ENCODE results near the gene IL1RAPL2.

Gene IL1RAPL2

DNA sequence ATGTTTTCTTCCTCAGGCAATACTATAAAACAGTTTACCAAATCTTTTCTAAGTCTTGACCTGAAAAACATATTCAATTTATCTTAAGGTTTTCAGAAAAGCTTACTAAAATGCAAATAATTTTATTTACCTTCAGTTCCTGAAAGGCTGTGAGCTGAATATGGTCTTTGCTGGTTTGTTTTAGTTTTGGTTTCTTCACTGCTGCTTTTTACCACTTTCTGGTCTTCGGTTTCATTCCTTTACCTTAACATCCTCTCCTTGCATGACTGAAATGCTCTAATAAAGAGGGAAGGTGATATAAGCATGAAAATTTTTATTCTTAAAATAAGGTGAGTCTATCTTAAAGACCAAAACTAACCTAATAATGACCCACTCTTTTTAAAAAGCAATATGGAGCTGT lies 1159.2 kb downstream of the IL1RAPL2 start:
- FAIRE-seq (no peak), DNase-seq (ENCODE audit: insufficient read length, low spot score) (no peak)
- TF ChIP-seq, protein P1, sequence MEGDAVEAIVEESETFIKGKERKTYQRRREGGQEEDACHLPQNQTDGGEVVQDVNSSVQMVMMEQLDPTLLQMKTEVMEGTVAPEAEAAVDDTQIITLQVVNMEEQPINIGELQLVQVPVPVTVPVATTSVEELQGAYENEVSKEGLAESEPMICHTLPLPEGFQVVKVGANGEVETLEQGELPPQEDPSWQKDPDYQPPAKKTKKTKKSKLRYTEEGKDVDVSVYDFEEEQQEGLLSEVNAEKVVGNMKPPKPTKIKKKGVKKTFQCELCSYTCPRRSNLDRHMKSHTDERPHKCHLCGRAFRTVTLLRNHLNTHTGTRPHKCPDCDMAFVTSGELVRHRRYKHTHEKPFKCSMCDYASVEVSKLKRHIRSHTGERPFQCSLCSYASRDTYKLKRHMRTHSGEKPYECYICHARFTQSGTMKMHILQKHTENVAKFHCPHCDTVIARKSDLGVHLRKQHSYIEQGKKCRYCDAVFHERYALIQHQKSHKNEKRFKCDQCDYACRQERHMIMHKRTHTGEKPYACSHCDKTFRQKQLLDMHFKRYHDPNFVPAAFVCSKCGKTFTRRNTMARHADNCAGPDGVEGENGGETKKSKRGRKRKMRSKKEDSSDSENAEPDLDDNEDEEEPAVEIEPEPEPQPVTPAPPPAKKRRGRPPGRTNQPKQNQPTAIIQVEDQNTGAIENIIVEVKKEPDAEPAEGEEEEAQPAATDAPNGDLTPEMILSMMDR (IDR thresholded peaks at IDR 0.05; ENCODE audit: insufficient read depth, missing control alignments), result no peak

- FAIRE-seq (no peak), DNase-seq (ENCODE audit: insufficient read length, low spot score) (no peak)
- TF ChIP-seq, protein P1 (IDR thresholded peaks at IDR 0.05; ENCODE audit: insufficient read depth, missing control alignments), result no peak
Observed at GRCh38 chrX:105738162-105738561, 1172.2 kb downstream of the IL1RAPL2 start.

GRCh38 chrX:105744291-105744690 lies 1178.3 kb downstream of the IL1RAPL2 start:
- TF ChIP-seq, protein P1 (IDR thresholded peaks at IDR 0.05; ENCODE audit: insufficient read depth, missing control alignments), result no peak
- DNase-seq (ENCODE audit: insufficient read length, low spot score), result no peak
- no peak for FAIRE-seq

DNA sequence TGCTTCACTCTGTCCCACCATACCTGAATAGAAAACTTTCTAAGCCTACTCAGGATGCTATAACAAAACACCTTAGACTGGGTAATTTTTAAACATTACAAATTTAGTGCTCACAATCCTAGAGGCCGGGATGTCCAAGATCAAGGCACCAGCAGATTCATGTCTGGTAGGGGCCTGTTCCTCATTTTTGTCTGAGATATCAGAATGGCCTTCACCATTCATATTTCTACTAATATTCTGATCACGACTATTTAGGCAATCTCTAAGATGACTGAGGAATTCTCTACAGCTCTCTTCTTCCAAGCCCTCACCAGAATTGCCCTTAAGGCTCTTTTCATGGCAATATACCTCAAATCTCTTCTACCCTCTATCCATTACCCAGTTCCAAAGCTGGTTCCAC lies 1178.9 kb downstream of the IL1RAPL2 start:
- FAIRE-seq (no peak), DNase-seq (ENCODE audit: insufficient read length, low spot score) (no peak)
- TF ChIP-seq, protein P1 (IDR thresholded peaks at IDR 0.05; ENCODE audit: insufficient read depth, missing control alignments), result no peak

DNA sequence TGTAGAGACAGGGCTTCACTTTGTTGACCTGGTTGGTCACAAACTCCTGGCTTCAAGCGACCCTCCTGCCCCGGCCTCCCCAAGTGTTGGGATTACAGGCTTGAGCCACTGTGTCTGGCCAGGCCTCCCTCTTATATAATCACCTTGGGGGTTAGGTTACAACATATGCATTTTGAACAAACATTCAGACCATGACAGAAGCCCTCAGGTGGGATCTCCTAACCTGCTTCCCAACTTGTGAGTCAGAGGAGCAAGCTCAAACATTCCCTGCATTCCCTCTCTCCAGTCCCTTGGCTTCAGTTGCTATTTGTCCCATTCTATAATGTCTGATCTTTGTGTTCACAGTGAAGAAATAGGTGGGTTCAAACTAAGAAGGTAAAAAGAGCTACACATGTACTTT lies 1179.9 kb downstream of the IL1RAPL2 start:
- no peak for FAIRE-seq
- DNase-seq (ENCODE audit: insufficient read length, low spot score), result no peak
- TF ChIP-seq, protein P1 (IDR thresholded peaks at IDR 0.05; ENCODE audit: insufficient read depth, missing control alignments), result no peak

DNA sequence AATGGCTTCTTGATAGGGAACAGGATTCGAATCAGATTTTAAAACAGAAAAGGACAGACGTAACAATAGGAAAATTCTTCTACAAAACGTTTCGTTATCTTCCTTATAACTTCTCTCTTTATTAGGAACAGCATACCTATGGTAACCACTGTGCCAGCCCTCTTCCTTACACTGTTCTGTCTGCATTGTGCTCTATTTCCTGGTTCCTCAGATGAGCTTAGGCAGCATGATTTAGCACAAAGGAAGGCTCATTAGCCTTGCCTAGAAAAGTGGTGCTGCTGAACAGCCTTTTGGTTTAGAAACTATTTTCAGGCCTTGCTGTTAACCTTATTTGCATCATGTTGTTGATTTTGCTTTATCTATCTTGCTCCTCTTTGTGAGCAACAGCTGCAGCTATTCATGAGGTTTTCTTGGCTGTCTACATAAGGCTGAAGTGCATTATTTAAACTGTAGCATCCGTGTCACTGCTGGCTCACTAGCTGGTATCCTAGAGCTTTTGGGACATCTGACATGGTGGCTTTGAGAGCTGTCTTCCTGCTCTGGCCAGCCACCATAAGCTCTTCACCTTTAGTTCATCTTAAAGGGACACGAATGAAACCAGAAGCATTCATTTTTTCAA lies 1186.4 kb downstream of the IL1RAPL2 start:
- no peak for DNase-seq (ENCODE audit: insufficient read length, low spot score)
- TF ChIP-seq, protein P1 (IDR thresholded peaks at IDR 0.05; ENCODE audit: insufficient read depth, missing control alignments), result no peak
- FAIRE-seq, result no peak

DNA sequence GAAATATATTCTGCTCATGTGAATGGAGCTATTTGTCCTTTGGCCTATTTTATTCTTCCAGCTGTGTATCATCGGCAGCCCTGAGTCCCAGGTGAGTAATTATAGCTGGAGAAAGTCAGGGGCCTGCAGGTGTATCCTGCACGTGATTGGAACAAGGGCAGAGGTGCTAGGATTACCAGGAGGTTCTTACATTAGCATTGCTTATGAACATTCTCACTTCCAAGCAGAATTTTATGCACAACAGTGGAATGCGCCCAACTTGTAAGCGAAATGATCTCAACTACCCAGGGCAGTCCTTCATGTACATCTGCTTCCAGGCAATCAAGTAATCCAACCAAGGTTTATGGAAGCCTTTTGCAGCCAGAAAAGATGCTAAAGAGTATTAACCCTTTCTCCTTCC lies 1187.4 kb downstream of the IL1RAPL2 start:
- no peak for DNase-seq (ENCODE audit: insufficient read length, low spot score)
- TF ChIP-seq, protein P1 (IDR thresholded peaks at IDR 0.05; ENCODE audit: insufficient read depth, missing control alignments), result no peak
- no peak for FAIRE-seq
